RWPE1 (cell line): Measurements from ENCODE around the gene FIG4.

Experiments
- CTCF ChIA-PET: fragments of 350-600 bp; sonication (Branson Sonifier 250); formaldehyde crosslinking; extraction: SDS; loops from one replicate; lab custom pipeline; 2021; lab: Yijun Ruan, JAX
- POLR2A ChIA-PET: fragments of 400-600 bp; formaldehyde crosslinking; extraction: SDS; loops from one replicate; lab custom pipeline; 2020; ENCODE audit warnings: antibody characterized with exemption; ENCODE audit not compliant: low non-redundant PET; lab: Yijun Ruan, JAX
- DNase-seq: peaks from one replicate; pipeline ENCODE4 v3.0.0; 2012; ENCODE audit warnings: low spot score
- H3K27ac ChIP-seq: fragments of 450-650 bp; 2 replicates; pipeline ENCODE4 v1.5.1; 2017
- TF ChIP-seq, protein P1 (sequence below): fragments of 450-650 bp; conservative IDR thresholded peaks from 2 replicates; pipeline ENCODE4 v1.5.1; 2017; ENCODE audit warnings: low read depth, mild to moderate bottlenecking

Gene FIG4

DNA sequence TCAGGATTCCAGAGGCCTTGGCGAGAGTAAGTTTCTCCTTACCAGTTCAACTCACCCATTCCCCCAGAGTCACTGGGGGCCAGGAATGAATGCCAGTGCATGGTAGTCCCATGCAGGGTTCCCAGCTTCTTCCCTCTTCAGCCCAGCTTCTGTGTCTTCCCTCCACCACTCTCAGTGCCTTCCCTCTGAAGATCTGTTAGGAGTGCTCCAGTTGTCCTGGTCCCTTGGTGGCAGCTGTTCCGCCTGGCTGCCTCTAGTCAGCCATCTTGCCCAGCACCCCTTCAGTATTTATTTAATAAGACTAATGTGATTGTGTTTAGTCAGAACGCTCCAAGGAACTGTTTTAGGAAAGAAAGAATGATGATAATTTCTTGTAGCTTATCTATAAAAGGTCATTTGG lies 23.1 kb downstream of the FIG4 start:
- DNase-seq, result no peak
- CTCF ChIA-PET, result interaction anchor here (0.6 to 2.9 kb wide), 4 partner anchors 9 to 326 kb away, joined by 3 to 12 read pairs (median 4); no protein-coding TSS in a partner anchor
- H3K27ac ChIP-seq, result no peak overlapping the region
- POLR2A ChIA-PET, result no interaction called here
- TF ChIP-seq, protein P1, sequence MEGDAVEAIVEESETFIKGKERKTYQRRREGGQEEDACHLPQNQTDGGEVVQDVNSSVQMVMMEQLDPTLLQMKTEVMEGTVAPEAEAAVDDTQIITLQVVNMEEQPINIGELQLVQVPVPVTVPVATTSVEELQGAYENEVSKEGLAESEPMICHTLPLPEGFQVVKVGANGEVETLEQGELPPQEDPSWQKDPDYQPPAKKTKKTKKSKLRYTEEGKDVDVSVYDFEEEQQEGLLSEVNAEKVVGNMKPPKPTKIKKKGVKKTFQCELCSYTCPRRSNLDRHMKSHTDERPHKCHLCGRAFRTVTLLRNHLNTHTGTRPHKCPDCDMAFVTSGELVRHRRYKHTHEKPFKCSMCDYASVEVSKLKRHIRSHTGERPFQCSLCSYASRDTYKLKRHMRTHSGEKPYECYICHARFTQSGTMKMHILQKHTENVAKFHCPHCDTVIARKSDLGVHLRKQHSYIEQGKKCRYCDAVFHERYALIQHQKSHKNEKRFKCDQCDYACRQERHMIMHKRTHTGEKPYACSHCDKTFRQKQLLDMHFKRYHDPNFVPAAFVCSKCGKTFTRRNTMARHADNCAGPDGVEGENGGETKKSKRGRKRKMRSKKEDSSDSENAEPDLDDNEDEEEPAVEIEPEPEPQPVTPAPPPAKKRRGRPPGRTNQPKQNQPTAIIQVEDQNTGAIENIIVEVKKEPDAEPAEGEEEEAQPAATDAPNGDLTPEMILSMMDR, result no peak

- ChIA-PET POLR2A (no interaction called here), CTCF (interaction anchor here (0.6 to 2.9 kb wide), 3 partner anchors 9 to 325 kb away, joined by 3 to 12 read pairs (median 4); no protein-coding TSS in a partner anchor)
- no peak overlapping the region for H3K27ac ChIP-seq
- DNase-seq, result no peak
- TF ChIP-seq, protein P1, result no peak
Measured at GRCh38 chr6:109714611-109715010, 23.5 kb downstream of the FIG4 start.

DNA sequence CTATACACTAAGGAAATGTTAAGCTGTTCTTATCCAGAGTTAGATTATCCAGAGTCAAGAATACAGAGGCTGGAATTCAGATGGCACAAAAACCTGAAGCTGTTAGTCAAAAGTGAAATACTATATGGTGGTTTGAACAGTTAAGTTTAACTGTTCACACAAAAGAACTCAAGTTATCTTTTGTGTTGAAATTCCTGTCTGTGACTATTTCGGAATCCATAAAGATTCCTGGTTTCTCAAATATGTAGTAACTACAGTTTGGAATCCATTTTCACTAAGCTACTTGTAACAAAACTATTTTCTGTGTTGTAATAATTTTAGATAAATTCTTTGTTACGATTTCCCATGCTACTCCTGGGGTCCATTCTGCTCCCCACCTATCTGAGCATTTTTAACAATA lies 24.5 kb downstream of the FIG4 start:
- TF ChIP-seq, protein P1, result no peak
- POLR2A ChIA-PET, result no interaction called here
- H3K27ac ChIP-seq, result no peak overlapping the region
- no peak for DNase-seq
- CTCF ChIA-PET, result interaction anchor here (1.6 to 2.9 kb wide), 2 partner anchors 10 to 324 kb away, joined by 4 to 12 read pairs; no protein-coding TSS in a partner anchor

- TF ChIP-seq, protein P1, result no peak
- POLR2A ChIA-PET, result no interaction called here
- CTCF ChIA-PET, result no interaction called here
- no peak for DNase-seq
- H3K27ac ChIP-seq, result no peak overlapping the region
Measured at GRCh38 chr6:109717971-109718370, 26.9 kb downstream of the FIG4 start.

- no peak overlapping the region for H3K27ac ChIP-seq
- TF ChIP-seq, protein P1, result no peak
- POLR2A ChIA-PET, result interaction anchor here (0.6 kb wide), 1 partner anchor 378 kb away, joined by 6 read pairs; no protein-coding TSS in a partner anchor
- no peak for DNase-seq
- CTCF ChIA-PET, result interaction anchor here (0.6 to 0.8 kb wide), 4 partner anchors 14 to 489 kb away, joined by 3 read pairs; no protein-coding TSS in a partner anchor
Measured at GRCh38 chr6:109718991-109719390, 27.9 kb downstream of the FIG4 start.

DNA sequence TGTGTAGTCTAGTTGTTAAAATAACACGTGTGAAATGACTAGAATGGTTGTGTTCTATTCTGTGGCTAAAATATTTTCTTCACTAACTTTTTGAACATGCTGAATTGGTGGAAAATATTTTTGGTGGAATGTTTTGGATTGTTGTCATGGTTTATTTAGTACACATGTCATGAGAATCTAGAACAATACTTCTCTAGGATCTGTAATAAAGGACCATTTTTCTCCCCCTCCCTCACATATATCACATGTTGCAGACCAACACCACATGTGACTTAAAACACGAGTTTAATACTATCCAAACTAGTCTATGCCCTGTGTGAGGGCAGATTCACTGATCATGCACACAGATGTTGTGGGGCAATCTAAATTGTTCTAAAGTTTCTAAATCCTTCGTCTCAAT lies 29.2 kb downstream of the FIG4 start:
- POLR2A ChIA-PET, result no interaction called here
- no peak for DNase-seq
- no peak overlapping the region for H3K27ac ChIP-seq
- TF ChIP-seq, protein P1, result no peak
- CTCF ChIA-PET, result no interaction called here
